Fibroblast of skin of right biceps (primary cell): ENCODE data around the gene NUP62.

Experiments
- DNase-seq: peaks from one replicate; pipeline ENCODE4 v3.0.0-alpha.2; 2013

Gene NUP62

DNA sequence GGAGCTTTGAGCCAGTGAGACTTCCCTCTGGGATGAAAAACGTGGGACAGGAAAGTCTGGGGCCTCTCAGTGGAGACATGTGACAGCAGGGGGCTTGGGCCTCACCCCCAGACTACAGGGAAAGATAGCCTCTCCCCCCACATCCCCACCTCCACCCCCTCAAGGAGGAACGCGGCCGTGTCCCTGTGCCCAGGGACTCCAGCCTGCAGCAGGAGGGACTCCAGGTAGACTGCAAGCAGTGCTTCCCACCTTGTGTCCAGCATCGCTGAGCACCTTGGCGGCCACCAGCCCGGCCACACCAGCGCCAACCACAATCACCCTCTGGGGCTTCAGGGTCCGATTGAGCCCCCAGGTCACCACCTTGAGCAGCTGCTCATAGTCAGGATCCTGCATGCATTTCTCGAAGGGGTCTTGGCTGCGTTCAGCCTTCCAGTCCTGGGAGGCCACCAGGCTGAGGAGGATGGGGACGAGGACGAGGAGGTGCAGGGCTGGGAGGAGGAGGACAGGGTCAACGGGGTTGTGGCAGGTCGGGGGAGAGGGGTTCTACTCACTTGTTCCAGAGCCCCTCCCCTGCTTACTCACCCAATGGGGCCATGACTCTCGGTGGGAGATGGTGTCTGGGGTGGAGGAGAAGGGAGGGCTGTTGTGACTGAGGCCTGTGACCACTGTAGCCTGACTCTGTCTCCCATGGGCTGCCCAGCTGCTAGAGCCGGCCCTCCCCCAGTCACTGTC lies 33.6 kb downstream of the NUP62 start:
- no peak for DNase-seq

DNA sequence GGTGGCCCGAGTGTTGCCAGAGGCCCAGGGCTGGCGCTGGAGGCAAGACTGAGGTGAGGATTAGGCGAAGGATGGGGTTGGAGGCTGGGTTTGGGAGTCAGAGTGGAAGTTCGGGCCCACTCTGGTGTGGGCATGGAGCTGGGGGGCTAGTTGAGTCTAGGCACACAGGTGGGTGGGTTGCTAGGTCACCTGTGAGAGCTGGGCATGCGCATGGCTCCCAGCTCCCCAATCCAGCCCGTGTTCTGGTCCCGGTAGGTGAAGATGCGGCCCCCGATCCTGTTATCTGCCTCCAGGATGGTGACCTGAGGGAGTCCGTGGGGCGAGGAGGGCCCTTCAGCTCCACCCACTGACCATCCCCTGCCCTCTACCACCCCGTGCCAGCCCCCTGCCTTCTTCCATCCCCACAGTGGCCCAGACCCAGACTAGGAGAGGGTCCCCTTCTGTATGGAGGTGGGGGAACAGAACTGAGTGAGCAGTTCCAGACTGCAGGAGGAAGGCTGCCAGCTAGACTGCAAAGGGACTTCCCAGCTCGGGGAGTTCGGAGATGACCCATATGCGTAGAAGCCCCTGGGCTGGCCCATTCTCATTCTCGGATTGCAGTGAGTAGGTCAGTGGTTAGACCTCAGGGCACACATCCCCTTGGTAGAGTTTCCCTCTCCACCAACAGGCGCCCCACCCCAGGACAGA lies 34.3 kb downstream of the NUP62 start:
- no peak for DNase-seq

DNA sequence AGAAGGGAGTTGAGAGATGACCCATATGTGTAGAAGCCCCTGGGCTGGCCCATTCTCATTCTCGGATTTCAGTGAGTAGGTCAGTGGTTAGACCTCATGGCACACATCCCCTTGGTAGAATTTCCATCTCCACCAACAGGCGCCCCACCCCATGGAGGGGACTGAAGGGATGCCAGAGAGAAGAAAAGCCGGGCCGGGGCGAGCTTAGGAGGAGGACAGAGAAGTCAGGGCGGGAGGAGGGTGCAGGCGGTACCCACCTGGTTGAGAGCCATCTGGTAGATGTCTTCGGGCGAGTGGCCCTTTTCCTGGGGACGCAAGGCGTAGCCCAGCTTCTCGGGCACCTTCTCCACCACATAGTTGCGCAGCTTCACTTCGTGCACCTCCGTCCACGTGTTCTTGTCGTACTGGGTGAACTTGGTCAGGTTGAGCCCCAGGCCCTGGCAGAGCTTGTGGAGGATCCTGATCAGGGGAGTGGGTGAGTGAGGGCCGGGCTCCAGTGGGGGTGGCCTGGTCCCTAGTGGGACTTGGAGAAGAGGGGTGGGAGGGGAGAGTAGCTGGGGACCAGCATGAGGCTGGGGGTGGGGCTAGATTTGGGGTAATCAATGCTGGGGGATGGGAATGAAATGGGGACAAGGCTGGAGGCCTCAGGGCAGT lies 35.2 kb downstream of the NUP62 start:
- no peak for DNase-seq

DNA sequence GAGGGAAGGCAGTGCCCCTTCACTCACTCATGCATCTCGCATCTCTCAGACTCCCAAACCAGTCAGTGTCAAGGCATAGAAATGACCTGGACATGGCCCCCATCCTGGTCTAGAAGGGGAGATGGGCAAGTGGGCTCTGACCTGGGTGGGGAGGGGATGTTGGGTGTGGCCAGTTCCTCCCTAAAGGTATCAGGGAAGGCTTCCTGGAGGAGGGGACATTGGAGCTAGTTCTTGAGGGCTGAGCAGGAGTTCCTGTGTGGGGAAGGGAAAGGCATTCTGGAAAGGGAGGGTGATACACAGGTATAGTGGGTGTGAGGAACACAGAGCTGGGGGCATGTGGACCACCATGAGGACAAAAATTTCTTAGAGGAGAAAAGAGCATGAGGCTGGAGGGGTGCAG lies 36.6 kb downstream of the NUP62 start:
- DNase-seq = no peak

DNA sequence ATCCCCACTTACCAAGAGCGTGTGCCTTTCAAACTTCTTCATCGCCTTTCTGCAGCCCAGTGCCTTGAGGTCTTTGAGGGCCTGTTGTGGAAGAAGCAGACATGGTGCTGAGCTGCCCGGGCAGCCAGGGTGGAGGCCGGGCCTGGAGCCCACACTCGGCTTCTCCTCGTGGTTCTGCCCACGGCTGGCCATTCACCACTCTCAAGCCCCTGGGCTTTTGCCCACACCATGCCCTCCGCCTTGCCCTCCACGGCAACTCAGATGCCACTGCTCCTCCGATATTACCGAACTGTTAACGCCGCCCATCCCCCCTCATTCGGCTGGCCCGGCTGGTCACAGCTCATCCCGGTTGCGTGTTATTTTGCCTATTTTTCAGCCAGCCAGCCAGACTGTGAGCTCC lies 37.9 kb downstream of the NUP62 start:
- no peak for DNase-seq

DNA sequence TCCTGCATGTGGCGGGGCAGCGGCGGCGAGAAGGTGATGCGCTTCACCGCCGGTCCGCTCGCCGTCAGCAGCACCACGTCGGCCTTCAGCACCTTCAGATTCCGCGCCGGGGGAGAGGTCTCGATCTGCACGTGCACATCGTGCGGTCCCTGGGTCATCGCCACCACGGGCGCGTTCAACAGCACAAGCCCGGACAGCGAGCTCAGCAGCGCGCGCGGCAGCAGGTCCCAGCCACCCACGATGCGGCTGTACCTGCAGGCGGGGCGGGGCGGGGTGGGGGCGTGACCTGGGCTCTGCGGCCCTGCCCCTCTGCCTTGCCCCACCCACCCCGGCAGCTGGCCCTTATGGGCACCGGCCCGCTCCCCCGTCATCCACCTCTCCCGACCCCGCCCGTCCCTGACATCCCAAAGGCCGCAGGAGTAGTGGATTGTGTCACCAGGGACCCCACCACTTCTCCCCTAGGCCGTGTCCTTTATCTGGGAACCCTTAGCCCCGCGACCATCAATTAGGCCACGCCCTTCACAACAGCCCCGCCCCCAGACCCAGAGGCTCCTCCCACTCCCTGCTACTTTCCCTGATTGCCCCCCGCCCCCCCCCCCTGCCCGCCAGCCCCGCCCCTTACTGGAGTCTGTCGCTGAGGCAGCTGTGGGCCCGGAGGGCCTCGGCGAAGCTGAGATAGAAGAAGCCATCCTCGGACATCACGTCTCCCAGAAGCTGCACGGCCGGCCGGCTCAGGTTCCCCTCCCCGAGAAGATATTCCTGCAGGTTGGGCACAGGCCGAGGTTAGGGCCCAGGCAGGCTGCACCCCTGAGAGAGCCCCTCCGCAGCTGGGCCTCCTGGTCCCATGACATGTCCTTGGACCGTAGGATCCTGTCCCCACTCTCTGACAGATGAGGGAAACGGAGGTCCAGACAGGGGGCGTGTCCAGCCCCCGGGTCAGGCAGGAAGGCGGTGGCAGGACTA lies 38.7 kb downstream of the NUP62 start:
- no peak for DNase-seq

DNA sequence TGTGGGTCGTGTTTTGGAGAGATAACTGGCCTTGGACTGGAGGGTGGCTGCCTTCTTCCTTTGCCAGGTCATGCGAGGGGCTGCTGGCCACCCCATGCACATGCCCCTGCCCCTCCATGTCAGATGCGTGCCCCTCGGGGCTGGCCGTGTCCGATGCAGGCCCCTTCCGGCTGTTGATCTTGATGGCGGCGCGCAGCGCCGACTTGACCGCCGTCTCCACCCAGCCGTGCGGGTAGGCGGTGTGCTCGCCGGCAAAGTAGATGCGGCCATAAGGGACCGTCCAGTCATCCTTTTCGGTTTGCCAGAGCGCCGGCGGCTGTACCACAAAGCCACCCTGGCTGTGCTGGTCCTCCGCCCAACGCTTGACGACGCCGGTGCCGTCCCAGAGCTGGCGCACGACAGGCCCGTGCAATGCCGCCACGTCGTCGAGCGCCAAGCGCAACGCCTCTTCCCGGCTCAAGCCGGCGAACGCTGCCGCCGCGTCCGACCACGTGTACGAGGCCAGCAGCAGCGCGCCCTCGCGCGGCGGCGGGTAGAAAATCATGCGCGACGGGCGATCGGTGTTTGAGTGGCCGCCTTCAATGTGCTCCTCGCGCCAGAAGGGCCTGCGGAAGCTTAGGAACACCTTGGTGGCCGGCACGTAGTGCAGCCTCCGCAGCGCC lies 39.5 kb downstream of the NUP62 start:
- DNase-seq = peak; percentile 75

DNA sequence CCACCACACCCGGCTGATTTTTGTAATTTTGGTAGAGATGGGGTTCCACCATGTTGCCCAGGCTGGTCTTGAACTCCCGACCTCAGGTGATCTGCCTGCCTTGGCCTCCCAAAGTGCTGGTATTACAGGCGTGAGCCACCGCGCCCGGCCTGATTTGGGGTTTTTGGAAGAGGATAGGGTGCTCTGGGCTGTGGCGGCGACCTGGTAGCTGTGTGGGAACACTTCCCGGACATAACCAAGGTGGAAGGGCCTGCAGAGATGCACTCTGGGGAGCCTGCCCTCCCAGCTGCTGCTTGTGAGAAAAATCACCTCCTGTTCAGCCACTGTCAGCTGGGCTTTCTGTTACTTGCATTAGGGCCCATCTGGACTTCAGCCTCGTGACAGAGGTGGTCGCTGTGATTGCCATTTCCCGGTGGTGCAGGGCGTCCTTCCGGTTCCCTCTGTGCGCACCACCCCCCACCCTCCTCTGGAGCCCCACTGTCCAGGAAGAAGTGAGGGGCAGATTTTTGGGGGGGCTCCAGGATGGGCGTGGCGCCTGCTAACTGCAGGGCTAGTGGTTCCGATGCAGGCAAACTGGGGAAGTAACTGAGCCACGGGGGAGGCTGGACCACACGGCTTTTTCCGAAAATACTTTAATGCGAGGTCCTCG lies 40.1 kb downstream of the NUP62 start:
- no peak for DNase-seq

DNA sequence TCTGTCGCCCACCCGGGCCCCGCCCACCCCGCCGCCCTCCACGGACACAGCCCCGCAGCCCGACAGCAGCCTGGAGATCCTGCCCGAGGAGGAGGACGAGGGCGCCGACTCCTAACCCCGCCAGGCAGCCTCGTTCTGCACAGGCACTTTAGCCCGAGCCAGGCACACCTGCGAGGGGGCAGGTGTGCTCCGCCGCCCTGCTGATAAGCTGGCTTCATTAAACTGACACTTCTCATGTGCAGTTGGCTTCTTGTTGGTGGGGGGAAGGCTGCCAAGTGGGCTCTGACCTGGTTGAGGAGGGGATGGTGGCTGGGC lies 40.8 kb downstream of the NUP62 start:
- no peak for DNase-seq

DNA sequence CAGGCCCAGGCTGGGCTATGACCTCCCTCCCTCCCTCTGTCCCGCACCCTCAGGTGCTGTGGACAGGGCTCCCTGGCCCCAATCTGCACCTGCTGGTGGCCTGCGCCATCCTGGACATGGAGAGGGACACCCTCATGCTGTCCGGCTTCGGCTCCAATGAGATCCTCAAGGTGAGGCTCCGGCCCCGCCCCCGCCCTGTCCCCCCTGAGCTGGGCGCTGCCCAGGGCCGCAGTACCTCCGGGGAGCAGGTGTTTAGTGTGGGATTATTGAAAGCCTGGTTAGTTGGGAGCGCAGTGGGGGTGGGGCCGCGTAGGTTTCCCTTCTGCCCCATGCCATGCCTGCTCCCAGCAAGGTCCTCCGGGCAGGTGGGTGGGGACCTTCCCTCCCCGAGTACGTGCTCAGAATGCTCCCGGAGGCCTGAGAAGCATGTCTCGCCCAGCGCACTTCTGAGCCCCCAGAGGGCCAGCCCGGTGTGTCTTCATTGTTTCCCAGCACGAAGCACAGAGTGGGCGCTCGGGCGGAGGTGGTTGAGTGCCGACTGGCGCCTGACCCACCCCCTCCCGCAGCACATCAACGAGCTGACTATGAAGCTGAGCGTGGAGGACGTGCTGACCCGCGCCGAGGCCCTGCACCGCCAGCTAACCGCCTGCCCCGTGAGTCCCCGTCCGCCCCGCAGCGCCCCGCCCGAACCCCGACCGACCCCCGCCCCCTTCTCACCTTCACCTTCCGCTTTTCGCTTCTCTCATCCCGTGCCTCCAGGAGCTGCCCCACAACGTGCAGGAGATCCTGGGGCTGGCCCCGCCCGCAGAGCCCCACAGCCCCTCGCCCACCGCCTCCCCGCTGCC lies 41.4 kb downstream of the NUP62 start:
- no peak for DNase-seq

DNA sequence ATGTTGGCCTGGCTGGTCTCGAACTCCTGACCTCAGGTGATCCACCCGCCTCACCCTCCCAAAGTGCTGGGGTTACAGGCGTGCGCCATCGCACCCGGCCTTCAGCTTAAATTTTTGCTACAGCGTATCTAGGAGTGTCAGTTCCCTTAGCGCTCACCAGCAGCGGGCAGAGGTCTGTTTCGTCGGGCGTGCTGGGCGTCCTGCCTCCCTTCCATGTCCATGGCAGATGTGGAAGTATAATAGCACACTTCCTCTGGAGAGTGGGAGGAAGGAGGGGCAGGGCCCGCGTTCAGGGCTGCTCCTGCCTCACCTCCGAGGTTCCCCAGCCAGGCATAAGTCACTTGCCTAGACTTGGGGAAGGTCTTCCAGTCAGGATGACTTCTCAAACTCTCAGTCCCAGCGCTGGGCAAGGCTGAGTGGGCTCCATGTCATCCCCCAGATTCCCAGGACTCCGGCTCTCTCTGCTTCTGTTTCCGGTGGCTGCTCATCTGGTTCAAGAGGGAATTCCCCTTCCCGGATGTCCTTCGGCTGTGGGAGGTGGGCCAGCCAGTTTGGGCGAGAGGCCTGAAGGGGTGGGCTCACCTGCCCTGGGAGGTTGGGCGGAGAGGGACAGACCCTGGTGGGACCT lies 42.2 kb downstream of the NUP62 start:
- DNase-seq = no peak

DNA sequence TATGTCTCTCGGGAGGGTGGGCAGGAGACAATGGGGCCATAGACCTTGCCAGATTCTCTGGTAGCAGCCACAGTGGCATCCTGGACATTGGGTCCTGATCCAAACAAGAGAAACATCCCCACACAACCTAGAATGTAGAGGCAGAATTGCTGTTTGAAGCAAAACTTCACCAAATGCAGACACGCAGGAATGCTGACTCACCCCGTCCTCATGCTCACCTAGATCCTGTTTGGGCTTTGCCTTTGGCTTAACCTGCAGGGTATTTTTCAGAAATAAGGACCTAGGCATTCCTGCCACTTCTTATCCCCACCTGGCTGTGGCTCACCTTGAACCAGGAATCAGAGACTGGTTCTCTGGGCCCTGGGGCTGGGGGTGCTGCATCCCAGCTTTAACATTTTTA lies 44.5 kb downstream of the NUP62 start:
- DNase-seq = no peak

DNA sequence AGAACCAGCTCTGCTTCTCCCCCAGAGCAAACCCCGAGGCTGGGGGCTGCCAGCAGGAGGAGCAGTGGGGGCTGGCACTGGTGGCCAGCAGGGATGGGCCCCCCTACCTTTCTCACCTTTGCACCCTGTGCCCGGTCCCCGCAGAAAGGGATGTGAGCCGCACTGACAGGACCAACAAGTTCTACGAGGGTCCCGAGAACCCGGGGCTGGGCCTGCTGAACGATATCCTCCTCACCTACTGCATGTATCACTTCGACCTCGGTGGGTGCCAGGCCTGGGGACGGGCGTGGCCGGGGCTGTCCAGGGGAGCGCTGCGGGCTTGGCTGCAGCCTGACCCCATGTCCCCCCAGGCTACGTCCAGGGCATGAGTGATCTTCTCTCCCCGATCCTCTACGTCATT lies 45.2 kb downstream of the NUP62 start:
- DNase-seq = no peak

DNA sequence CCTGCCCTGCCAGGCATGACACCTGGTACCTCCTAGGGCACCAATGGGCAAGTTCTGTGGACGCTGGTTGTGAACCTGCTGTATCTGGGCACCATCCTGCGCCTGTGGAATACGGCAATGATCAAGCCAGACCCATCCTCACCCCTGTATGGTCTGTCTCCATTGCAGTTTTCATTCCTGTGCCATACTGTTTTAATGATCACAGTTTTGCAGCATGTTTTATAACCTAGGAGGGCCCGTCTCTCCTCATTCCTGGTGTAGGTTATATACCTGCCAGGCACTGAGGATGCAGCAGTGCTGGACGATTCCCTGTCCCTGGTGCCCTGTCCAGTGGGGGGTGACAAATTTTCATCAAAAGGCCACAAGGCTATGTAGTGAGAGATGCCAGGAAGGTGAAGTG lies 46.2 kb downstream of the NUP62 start:
- DNase-seq = no peak

DNA sequence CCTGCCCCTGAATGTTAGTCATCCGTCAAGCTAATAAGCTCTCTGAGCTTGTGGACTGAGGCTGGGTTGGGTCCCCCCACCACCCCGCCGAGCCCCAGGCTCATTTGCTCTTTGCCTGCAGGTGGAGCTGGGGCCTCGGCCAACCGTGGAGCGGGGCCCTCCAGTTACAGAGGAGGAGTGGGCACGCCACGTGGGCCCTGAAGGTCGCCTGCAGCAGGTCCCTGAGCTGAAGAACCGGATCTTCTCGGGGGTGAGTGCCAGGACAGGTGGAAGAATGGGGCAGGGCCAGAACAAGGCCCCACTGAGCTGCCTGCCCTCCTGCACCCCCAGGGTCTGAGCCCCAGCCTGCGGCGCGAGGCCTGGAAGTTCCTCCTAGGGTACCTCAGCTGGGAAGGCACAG lies 46.7 kb downstream of the NUP62 start:
- DNase-seq = no peak

DNA sequence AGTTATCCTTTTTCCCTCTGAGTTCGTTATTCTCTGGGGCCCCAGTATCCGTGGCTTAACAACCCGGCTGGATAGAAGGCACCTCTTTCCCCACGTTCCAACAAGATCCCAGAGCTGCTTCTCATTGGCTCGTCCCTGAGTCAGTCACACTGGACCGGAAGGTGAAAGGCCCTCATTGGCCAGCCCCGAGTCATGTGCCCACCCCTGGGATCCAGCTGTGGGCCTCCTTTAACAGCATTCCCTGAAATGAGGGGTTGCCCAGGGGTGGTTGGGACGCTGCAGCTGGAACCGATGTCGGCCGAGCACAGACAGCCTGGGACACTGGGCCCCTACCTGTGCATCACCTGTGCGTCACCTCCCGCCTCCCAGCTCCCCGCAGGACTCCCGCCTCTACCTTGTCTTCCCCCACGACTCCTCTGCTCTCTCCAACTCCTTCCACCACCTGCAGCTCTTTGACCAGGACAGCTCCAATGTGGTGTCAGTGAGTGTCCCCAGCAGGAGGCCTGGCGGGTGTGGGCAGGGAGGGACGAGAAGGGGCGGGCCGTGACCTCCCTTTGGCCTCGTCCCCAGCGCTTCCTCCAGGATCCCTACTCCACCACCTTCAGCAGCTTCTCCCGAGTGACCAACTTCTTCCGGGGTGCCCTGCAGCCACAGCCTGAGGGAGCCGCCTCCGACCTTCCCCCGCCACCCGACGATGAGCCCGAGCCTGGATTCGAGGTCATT lies 47.5 kb downstream of the NUP62 start:
- DNase-seq = peak; percentile 39

DNA sequence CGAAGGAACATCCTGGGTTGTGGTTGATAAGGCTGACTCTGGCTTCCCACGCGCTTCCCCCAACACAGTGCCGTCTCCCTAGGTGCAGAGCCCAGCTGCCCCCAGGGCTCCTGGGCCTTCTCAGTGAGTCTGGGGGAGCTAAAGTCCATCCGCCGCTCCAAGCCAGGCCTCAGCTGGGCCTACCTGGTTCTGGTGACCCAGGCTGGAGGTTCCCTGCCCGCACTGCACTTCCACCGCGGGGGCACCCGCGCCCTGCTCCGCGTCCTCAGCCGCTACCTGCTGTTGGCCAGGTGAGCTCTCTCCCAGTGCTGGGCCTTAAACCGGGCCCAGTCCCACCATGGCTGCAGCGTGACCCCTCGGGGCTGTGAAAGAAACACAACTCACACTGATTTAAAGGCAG lies 48.1 kb downstream of the NUP62 start:
- no peak for DNase-seq

DNA sequence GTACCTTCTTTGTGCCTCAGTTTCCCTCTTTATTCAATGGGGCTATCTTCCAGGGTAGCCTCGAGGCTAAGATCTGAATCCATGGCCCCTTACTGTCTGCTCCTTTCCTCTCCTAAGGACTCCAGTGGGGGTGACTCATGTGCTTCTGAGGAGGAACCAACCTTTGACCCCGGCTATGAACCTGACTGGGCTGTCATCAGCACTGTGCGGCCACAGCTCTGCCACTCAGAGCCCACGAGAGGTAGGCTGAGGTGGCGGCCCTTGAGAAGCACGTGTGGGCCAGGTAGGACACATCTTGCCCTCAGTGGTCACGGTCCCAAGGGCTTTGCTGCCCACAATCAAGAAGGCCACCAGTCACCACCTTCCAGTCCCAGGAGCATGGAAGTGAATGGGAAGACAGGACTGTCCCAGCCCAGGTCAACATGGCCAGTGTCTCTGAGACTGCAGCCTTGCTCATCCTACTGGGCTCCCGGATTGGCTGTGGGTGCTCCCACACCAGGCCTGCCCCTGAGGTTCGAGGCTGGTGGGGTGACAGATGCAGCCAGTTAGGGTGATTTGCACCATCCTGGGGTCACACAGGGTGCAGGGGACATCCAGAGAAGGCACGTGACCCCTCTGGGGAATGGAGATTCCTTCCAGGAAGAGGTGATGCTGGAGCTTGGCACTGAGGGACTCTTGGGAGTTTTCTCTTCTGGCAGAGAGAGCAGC lies 49.0 kb downstream of the NUP62 start:
- no peak for DNase-seq

DNA sequence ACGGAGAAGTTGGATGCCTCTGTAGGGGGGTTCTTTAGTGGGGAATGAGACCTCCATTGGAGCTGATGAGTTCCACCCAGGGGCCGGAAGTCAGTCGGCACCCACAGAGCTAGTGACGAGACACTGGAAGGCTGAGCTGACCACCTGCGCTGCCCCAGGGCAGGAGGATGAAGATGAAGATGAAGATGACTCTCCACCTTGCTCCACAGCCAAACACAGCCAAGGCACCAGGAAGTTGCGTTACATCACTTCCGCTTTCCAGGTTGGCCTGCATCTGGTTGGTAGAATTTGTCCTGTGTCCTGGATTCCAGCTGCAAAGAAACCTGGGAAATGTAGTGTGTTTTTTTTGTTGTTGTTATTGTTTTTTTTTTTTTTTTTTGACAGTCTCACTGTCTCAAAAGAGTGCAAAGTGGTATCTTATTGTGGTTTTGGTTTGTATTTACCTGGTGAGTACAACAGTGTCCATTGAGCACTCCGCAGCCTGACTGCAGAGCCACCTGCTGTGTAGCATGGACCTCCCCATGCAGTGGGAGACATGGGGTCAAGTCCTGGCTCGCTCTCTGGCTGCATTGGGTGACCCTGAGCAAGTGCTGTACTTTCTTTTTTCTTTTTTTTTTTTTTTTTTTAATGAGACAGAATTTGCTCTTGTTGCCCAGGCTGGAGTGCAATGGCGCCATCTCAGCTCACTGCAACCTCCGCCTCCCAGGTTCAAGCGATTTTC lies 49.9 kb downstream of the NUP62 start:
- DNase-seq = no peak
